Mucosa of rectum (tissue), 2 donors: ENCODE results near the gene AMHR2.
"Not testable (repeated sequence)": the region's sequence is repeated elsewhere in the genome, so short reads cannot be mapped to it uniquely, and the experiment has no call there.

ENCODE experiments used
- H3K27ac ChIP-seq, 2 donors: one replicate each; pipeline ENCODE4 v1.7.0; 2013; ENCODE audit warnings: inconsistent platforms in 2 of 2, low read depth in 2 of 2, low read length in 2 of 2
- H3K27me3 ChIP-seq, 2 donors: one replicate each; pipeline ENCODE4 v1.7.0; 2013; ENCODE audit warnings: low read length in 2 of 2; ENCODE audit not compliant: control insufficient read depth in 2 of 2, insufficient read depth in 2 of 2
- H3K36me3 ChIP-seq, 2 donors: one replicate each; pipeline ENCODE4 v1.7.0; 2013; ENCODE audit warnings: low read length in 2 of 2; ENCODE audit not compliant: control insufficient read depth in 2 of 2, insufficient read depth in 2 of 2
- H3K4me1 ChIP-seq, 2 donors: one replicate each; pipeline ENCODE4 v1.7.0; 2013; ENCODE audit warnings: low read length in 2 of 2, mild to moderate bottlenecking in 1 of 2; ENCODE audit not compliant: control insufficient read depth in 2 of 2, insufficient read depth in 2 of 2
- H3K4me3 ChIP-seq, 2 donors: one replicate each; pipeline ENCODE4 v1.7.0; 2013; ENCODE audit warnings: low read length in 2 of 2
- H3K9ac ChIP-seq, 2 donors: one replicate each; pipeline ENCODE4 v1.7.0; 2013; ENCODE audit warnings: low read length in 2 of 2, low read depth in 1 of 2, mild to moderate bottlenecking in 1 of 2
- H3K9me3 ChIP-seq, 2 donors: one replicate each; pipeline ENCODE4 v1.7.0; 2013; ENCODE audit warnings: low read length in 2 of 2; ENCODE audit not compliant: control insufficient read depth in 2 of 2
- donor health status: healthy.
- donor health status: Normal muscosa, but diverticular disease.

Gene AMHR2

DNA sequence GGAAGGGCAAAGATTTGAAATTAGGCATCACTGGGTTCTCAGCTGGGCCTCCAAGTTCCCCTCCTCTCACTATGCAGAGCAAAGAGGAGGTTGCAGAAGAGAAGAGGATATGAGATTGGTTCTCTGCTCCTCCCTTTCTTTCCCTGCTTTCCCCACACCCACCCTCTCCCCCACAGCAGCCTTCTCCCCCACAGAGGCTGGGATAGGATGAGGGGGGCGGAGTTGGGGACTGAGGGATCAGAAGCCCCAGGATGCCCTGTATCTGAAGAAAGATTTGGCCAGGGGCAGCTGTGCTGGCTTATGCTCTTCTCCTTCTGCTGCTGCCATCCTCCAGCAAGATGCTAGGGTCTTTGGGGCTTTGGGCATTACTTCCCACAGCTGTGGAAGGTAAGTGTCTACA, at the start of gene AMHR2:
Gene AMHR2, plus strand, starts transcription at position 259 of the 400 bp plus-strand sequence. Its CDS starts 80 bp downstream, at position 339.
- no peak within 1 kb of the TSS for H3K9ac ChIP-seq
- no peak within 1 kb of the TSS for H3K27ac ChIP-seq

DNA sequence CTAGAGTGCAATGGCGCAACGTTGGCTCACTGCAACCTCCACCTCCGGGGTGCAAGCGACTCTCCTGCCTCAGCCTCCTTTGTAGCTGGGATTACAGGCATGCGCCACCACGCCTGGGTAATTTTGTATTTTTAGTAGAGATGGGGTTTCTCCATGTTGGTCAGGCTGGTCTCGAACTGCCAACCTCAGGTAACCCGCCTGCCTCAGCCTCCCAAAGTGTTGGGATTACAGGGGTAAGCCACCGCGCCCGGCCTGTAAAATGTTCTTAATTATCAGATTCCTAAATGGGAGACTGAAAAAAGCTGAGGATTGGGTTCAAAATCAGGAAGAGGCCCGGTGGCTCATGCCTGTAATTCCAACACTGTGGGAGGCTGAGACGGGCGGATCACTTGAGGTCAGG, 49.4 kb upstream of the AMHR2 start:
- peak overlapping the region; percentile 74 to 77 for H3K27ac ChIP-seq

More for the DNA sequence above, at the start of gene AMHR2:
- H3K4me3 ChIP-seq, result no peak within 1 kb of the TSS
- H3K36me3 ChIP-seq, result no peaks in the 10 kb centered on the region
- peaks cover 3% of the 10 kb centered on the region in 2 donors for H3K4me1 ChIP-seq
- no peaks in the 10 kb centered on the region for H3K9me3 ChIP-seq
- no peaks in the 10 kb centered on the region for H3K27me3 ChIP-seq

DNA sequence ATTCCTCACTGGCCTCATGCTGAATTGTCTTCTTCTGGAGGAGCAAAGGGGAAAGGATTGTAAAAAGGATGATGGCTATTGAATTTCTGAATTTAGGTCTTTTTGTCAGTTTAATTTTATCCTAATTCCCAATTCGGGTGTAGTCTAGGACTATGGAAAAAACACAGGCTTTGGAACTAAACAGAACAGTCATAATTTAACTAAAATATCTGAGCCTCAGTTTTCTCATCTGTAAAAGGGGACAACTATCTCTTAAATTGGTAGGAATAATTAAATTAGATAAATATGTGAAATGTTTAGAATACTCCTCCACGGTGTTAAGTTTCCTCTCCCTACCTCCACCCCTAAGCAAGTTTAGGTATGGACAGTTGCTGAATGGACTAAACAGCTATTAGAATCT, 46.9 kb upstream of the AMHR2 start:
- peaks cover 27 to 32% of the 10 kb centered on the region in 2 donors for H3K4me1 ChIP-seq
- H3K9ac ChIP-seq, result no peak overlapping the region
- no peak overlapping the region for H3K4me3 ChIP-seq
- no peaks in the 10 kb centered on the region for H3K27me3 ChIP-seq
- H3K9me3 ChIP-seq, result no peaks in the 10 kb centered on the region
- H3K36me3 ChIP-seq, result peaks cover under 1 to 3% of the 10 kb centered on the region in 2 donors
- no peak overlapping the region for H3K27ac ChIP-seq

More for the DNA sequence above, 49.4 kb upstream of the AMHR2 start:
- not testable (repeated sequence) for H3K9me3 ChIP-seq, H3K4me3 ChIP-seq, H3K9ac ChIP-seq, H3K36me3 ChIP-seq, H3K27me3 ChIP-seq
- H3K4me1 ChIP-seq, result peaks cover 29 to 40% of the 10 kb centered on the region in 2 donors

DNA sequence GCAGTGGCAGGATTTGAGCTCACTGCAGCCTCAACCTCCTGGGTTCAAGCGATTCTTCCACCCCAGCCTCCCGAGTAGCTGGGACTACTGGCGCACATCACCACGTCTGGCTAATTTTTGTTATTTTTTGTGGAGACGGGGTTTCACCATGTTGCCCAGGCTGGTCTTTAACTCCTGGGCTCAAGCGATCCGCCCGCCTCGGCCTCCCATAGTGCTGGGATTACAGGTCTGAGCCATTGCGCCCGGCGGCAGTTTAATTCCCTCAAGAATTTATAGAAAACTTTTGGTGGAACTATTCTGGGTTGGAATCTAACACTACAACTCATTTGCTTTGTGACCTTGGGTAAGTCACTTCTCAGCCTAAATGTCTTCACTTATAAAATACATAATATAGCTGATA, 45.4 kb upstream of the AMHR2 start:
- Histone ChIP-seq H3K9ac (peak overlapping the region; percentile 86 to 92), H3K36me3 (peaks cover 15 to 18% of the 10 kb centered on the region in 2 donors), H3K27me3 (no peaks in the 10 kb centered on the region), H3K9me3 (no peaks in the 10 kb centered on the region), H3K4me3 (no peak overlapping the region), H3K4me1 (peaks cover 33 to 38% of the 10 kb centered on the region in 2 donors), H3K27ac (peak overlapping the region; percentile 95 to 96)

DNA sequence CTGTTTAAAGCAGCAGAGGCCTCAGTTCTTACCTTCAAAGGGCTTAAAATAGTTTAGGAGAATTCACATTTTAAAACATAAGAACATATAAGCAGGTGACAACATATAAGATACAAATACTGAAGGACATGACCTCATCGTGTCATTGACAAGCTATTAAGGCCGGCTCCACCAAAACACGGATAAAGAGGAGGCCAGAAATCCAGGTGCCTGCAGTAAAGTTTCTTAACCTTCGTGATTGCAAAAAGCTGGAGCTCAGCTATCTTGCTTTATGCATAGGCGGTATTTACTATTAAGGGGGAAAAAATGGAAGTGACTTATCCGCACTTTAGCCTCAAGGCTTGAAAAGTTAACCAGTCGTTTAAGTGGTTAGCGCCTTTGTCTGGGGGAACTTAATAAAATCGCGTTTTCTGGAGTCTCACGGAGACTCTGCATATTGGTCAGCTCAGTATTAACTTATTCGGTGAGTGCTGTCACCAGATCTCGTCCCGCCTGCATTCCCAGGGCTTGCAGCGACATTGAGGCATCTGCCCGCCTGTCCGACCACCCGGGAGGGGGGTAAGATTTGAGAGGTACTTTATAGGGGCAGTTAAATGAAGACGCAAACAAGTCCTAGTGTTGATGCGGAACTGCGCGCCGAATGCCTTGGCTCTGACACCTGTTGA, 44.8 kb upstream of the AMHR2 start:
- no peaks in the 10 kb centered on the region for H3K9me3 ChIP-seq
- peaks cover 20 to 23% of the 10 kb centered on the region in 2 donors for H3K36me3 ChIP-seq
- H3K27ac ChIP-seq, result peak overlapping the region; percentile 95 to 96
- H3K4me1 ChIP-seq, result peaks cover 37 to 38% of the 10 kb centered on the region in 2 donors
- peak overlapping the region; percentile 84 to 90 for H3K4me3 ChIP-seq
- H3K9ac ChIP-seq, result peak overlapping the region; percentile 86 to 92
- H3K27me3 ChIP-seq, result no peaks in the 10 kb centered on the region

DNA sequence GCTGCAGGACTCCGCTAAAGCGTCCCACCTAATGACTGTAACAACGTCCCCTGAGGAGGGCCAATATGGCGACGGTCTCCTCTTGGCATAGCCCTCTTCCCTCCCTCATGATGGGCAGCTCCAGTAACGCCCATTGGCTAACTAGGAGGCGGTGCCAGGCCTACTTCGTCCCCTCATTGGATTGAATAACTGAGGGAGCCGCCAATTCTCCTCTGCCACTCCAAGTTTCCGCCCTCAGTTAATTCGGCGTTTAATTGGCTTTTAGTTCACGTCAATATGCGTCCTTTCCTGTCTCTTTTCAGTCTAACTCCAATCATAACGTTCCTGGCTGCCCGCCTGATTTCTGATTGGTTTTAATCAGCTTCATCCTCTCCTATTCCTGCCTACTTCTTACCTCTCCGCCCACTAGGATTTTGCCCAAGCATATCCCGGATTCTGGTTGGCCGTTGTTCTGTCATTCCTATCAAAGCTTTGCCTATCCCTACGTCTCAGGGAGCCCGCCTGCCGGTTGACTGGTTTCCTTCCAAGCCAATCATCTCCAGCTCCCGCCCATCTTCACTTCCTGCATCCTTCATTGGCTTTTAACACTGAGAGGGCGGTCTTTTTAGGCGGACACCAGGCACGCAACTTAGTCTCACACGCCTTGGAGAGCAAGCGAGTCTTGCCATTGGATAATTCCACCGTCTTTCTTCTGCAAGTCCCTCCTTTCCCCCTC, 44.1 kb upstream of the AMHR2 start:
- H3K9ac ChIP-seq, result peak overlapping the region; percentile 86 to 92
- H3K4me1 ChIP-seq, result peaks cover 35 to 36% of the 10 kb centered on the region in 2 donors
- H3K36me3 ChIP-seq, result peaks cover 20 to 23% of the 10 kb centered on the region in 2 donors
- no peaks in the 10 kb centered on the region for H3K9me3 ChIP-seq
- no peaks in the 10 kb centered on the region for H3K27me3 ChIP-seq
- peak overlapping the region; percentile 98 to 99 for H3K27ac ChIP-seq
- H3K4me3 ChIP-seq, result peak overlapping the region; percentile 84 to 90

DNA sequence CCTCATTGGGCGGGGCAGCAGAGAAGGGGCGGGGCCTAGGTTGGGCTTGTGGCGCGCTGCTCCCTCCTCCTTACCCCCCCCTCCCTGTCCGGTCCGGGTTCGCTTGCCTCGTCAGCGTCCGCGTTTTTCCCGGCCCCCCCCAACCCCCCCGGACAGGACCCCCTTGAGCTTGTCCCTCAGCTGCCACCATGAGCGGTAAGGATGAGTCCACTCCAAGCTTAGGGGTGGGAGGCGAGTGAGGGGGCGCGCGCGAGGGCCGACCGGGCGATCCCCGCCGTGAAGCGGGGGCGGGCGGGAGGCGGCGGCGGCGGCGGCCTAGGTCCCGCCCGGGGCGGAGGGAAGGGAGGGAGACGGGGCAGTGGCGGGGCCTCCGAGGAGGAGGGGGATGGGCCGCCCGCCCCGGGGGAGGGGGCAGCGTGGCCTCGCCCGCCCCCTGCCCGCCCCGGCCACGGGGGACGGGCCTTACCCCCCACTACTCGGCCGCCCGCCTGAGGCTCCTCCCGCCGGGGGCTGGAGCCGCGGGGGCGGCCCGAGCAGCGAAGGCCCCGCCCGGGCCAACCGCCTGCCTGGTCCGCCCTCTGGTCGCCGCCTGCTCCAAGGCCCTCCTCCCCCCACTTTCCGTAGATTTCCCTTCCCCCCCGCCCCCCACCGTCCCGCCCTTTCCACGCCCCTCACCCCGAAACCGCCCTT, 43.4 kb upstream of the AMHR2 start, which contains the start of gene SP1:
Gene SP1, plus strand, starts transcription at position 73 of the 690 bp plus-strand sequence. Its CDS starts 116 bp downstream, at position 189.
- peaks cover 20 to 23% of the 10 kb centered on the region in 2 donors for H3K36me3 ChIP-seq
- H3K9me3 ChIP-seq, result no peaks in the 10 kb centered on the region
- H3K27ac ChIP-seq, result peak within 1 kb of the TSS; percentile 98 to 99
- H3K27me3 ChIP-seq, result no peaks in the 10 kb centered on the region
- peak within 1 kb of the TSS; percentile 86 to 92 for H3K9ac ChIP-seq
- peaks cover 35 to 39% of the 10 kb centered on the region in 2 donors for H3K4me1 ChIP-seq
- H3K4me3 ChIP-seq, result peak within 1 kb of the TSS; percentile 84 to 90

DNA sequence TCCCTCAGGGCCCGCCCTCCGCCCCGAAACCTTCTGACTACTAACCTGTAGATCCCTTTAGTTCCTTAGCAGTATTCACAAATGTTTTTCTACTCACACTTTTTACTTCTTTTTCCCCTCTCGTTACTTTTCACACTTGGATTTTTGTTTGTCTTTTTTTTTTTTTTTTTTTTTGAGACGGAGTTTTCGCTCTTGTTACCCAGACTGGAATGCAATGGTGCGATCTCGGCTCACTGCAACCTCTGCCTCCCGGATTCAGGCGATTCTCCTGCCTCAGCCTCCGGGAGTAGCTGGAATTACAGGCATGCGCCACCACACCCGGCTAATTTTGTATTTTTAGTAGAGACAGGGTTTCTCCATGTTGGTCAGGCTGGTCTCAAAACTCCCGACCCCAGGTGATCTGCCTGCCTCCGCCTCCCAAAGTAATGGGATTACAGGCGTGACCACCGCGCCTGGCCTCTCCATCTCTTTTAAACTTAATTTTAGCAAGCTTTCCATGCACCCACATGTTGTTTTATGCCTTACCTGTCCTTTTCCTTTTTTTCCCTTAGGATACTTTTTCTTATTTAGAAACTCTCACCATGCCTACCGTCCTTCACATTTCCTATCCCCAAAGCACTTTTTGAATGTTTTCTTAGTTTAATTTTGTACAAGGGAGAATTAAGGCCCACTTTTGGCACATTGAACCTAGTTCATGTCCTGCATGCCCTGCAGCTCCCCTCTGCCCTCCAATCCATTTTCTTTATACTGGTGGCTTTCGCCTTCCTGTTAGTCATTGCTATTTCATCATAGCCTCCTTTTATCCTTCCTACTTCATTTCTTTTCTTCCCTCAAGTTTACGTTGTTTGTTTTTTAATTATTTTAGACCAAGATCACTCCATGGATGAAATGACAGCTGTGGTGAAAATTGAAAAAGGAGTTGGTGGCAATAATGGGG, 42.6 kb upstream of the AMHR2 start:
- H3K4me3 ChIP-seq, result peak overlapping the region; percentile 62 to 78
- H3K9ac ChIP-seq, result peak overlapping the region; percentile 68
- peaks cover 40 to 43% of the 10 kb centered on the region in 2 donors for H3K4me1 ChIP-seq
- H3K27ac ChIP-seq, result peak overlapping the region; percentile 74 to 98
- no peaks in the 10 kb centered on the region for H3K9me3 ChIP-seq
- no peaks in the 10 kb centered on the region for H3K27me3 ChIP-seq
- H3K36me3 ChIP-seq, result peaks cover 20 to 26% of the 10 kb centered on the region in 2 donors
